ENCODE data around the gene TMEM174.

Gene TMEM174

DNA sequence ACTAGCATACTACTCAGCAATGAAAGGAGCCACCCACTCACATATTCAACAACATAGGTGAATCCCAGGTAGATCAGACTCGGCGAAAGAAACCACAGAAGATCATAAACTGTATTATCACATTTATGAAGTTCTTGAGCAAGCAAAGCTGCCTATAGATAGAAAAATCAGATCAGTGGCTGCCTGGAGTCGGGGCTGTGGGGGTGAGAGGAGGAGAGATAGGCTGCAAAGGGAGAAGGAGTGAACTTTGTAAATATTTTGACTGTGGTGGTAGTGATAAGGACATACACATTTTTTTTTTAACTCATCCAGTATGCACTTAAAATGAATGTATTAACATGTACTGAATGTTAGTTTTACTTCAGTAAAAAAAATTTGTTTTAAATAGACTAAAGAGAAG is 23.5 kb upstream of the TMEM174 start:
- H4K20me1 ChIP-seq (ENCODE audit: insufficient read depth, low read length): peaks cover 13% of the 10 kb centered on the region; the same call in 1 of the 2 replicates
- no peak overlapping the region for H3K27ac ChIP-seq (ENCODE audit: low read length)
- TF ChIP-seq, protein P1, sequence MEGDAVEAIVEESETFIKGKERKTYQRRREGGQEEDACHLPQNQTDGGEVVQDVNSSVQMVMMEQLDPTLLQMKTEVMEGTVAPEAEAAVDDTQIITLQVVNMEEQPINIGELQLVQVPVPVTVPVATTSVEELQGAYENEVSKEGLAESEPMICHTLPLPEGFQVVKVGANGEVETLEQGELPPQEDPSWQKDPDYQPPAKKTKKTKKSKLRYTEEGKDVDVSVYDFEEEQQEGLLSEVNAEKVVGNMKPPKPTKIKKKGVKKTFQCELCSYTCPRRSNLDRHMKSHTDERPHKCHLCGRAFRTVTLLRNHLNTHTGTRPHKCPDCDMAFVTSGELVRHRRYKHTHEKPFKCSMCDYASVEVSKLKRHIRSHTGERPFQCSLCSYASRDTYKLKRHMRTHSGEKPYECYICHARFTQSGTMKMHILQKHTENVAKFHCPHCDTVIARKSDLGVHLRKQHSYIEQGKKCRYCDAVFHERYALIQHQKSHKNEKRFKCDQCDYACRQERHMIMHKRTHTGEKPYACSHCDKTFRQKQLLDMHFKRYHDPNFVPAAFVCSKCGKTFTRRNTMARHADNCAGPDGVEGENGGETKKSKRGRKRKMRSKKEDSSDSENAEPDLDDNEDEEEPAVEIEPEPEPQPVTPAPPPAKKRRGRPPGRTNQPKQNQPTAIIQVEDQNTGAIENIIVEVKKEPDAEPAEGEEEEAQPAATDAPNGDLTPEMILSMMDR (IDR thresholded peaks at IDR 0.05; ENCODE audit: low read depth, low read length): no peak
- no peak for TF ChIP-seq EZH2phosphoT487 (IDR thresholded peaks at IDR 0.05; ENCODE audit: low read depth)
- H3K79me2 ChIP-seq (ENCODE audit: low read length): no peaks in the 10 kb centered on the region
- no peaks in the 10 kb centered on the region for H3K9me3 ChIP-seq (ENCODE audit: insufficient read depth, low read length)
- no peak overlapping the region for H3K4me3 ChIP-seq (ENCODE audit: low read length)
- no peak overlapping the region for H2AFZ ChIP-seq (ENCODE audit: low read depth, low read length)
- peaks cover 24% of the 10 kb centered on the region for H3K4me1 ChIP-seq (ENCODE audit: low read length)
- no peak overlapping the region for H3K4me2 ChIP-seq (ENCODE audit: low read length)
- no peaks in the 10 kb centered on the region for H3K36me3 ChIP-seq (replicated peaks; ENCODE audit: low read depth, low read length)
- no peak overlapping the region for H3K9ac ChIP-seq (ENCODE audit: low read length)
- H3K27me3 ChIP-seq (ENCODE audit: low read depth, low read length): peaks cover 84% of the 10 kb centered on the region

DNA sequence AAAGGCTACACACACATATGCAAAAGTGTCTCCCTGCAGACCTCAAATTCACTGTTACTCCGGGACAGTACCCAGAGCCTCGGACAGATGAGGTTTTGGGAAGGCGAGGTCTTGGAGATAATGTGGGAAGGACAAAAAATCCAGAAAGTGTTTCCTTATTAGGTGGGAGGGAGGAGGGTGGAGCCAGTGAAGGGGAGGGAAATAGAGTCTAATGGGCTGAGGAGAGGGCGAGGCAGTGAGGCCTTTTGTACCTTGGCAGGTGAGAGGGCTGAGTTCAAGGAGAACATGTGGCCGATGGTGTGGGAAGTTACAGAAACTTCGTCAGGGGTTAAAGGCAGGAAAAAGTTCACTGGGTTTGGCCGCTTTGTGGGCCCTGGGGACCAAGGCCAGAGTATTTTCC is 22.1 kb upstream of the TMEM174 start:
- no peak for TF ChIP-seq EZH2phosphoT487 (IDR thresholded peaks at IDR 0.05; ENCODE audit: low read depth)
- TF ChIP-seq, protein P1 (IDR thresholded peaks at IDR 0.05; ENCODE audit: low read depth, low read length): no peak
- Histone ChIP-seq H3K36me3 (replicated peaks; ENCODE audit: low read depth, low read length) (no peaks in the 10 kb centered on the region), H3K4me3 (ENCODE audit: low read length) (no peak overlapping the region), H3K27ac (ENCODE audit: low read length) (no peak overlapping the region), H3K4me1 (ENCODE audit: low read length) (peaks cover 25% of the 10 kb centered on the region), H3K9ac (ENCODE audit: low read length) (no peak overlapping the region), H3K9me3 (ENCODE audit: insufficient read depth, low read length) (no peaks in the 10 kb centered on the region), H3K27me3 (ENCODE audit: low read depth, low read length) (peaks cover 84% of the 10 kb centered on the region), H4K20me1 (ENCODE audit: insufficient read depth, low read length) (peaks cover 23% of the 10 kb centered on the region; the same call in 1 of the 2 replicates), H2AFZ (ENCODE audit: low read depth, low read length) (no peak overlapping the region), H3K79me2 (ENCODE audit: low read length) (no peaks in the 10 kb centered on the region), H3K4me2 (ENCODE audit: low read length) (no peak overlapping the region)

DNA sequence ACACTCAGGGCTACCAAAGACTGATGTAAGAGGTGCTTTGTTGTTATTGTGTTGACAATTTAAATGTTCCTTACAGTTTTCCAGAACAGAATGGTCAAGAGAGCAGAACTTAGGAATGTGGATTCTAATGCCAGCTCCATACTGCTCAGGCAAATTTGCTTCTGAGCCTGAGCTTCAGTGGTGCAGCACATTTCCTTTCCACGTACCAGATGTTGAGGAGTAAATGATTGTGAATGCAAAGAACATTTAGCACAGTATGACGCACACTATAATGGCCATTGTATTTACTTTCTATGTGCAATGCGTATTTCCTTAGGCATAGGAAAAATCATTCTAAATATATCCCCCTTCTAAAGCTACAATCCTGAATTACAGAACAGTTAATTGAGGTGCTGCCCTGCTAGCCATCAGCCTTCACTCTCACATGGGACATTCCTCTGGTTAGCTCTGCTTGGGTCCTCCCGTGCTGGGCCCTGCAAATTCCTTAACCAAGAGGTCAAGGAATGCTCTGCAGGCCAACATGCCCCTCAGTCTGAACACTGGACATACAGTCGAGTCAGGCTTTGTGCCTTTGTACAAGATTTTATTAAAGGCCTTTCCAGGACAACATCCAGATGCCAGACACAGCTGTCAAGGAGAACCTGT is 21.1 kb upstream of the TMEM174 start:
- Histone ChIP-seq H3K36me3 (replicated peaks; ENCODE audit: low read depth, low read length) (no peaks in the 10 kb centered on the region), H3K4me3 (ENCODE audit: low read length) (no peak overlapping the region), H2AFZ (ENCODE audit: low read depth, low read length) (no peak overlapping the region), H3K27me3 (ENCODE audit: low read depth, low read length) (peaks cover 84% of the 10 kb centered on the region), H4K20me1 (ENCODE audit: insufficient read depth, low read length) (peaks cover 30% of the 10 kb centered on the region; the same call in 1 of the 2 replicates), H3K9ac (ENCODE audit: low read length) (no peak overlapping the region), H3K4me2 (ENCODE audit: low read length) (no peak overlapping the region), H3K9me3 (ENCODE audit: insufficient read depth, low read length) (no peaks in the 10 kb centered on the region), H3K79me2 (ENCODE audit: low read length) (no peaks in the 10 kb centered on the region), H3K27ac (ENCODE audit: low read length) (no peak overlapping the region), H3K4me1 (ENCODE audit: low read length) (peaks cover 25% of the 10 kb centered on the region)
- TF ChIP-seq, protein P1 (IDR thresholded peaks at IDR 0.05; ENCODE audit: low read depth, low read length): no peak
- TF ChIP-seq EZH2phosphoT487 (IDR thresholded peaks at IDR 0.05; ENCODE audit: low read depth): no peak

DNA sequence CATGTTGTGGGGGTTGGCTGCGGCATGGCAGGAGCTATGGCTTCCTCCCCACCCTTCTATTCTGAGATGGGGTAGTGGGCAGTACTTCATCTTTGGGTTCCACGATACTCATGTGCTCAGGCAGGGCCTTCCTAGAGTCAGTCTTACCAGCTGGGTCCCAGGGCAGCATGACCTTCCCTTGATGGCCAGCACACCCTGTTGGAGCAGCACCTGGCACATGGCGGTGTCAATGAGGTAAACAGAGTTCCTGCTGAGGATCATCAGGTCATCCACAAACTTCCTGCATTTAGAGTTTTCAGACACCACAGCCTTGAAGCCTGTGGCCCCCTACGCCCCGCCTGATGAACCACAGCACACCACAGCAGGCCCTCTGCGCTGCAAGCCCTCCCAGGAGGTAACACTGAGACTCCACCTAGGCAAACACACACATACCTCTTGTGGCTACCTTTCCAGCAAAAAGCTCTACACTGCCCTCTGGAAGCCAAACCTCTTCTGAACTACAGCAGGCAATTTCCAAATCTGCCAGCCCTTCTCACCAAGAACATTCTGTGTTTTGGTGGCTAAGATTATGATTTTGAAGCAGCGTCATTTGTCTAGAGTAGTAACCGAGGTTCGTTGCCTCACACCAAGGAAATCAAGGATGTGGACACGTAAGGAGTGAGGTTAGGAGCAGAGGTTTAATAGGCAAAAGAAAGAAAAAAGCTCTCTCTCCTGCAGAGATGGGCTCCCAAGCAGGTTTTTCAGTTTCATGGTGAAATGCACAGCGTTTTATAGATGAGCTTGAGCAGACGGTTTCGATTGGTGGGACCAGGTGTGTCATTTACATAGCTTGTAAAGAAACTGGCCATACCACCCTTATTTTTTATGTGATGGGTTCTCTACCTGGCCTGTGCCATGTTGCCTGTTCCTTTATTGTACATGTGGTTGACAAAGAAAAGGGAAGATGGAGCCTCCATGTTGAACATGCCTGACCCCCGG is 20.3 kb upstream of the TMEM174 start:
- Histone ChIP-seq H2AFZ (ENCODE audit: low read depth, low read length) (no peak overlapping the region), H3K27me3 (ENCODE audit: low read depth, low read length) (peaks cover 85% of the 10 kb centered on the region), H4K20me1 (ENCODE audit: insufficient read depth, low read length) (peaks cover 36% of the 10 kb centered on the region; the same call in 1 of the 2 replicates), H3K27ac (ENCODE audit: low read length) (no peak overlapping the region), H3K4me1 (ENCODE audit: low read length) (peaks cover 26% of the 10 kb centered on the region), H3K9ac (ENCODE audit: low read length) (no peak overlapping the region), H3K36me3 (replicated peaks; ENCODE audit: low read depth, low read length) (no peaks in the 10 kb centered on the region), H3K4me2 (ENCODE audit: low read length) (peak overlapping the region; percentile 80), H3K9me3 (ENCODE audit: insufficient read depth, low read length) (no peaks in the 10 kb centered on the region), H3K4me3 (ENCODE audit: low read length) (peak overlapping the region; percentile 55), H3K79me2 (ENCODE audit: low read length) (no peaks in the 10 kb centered on the region)
- no peak for TF ChIP-seq EZH2phosphoT487 (IDR thresholded peaks at IDR 0.05; ENCODE audit: low read depth)
- TF ChIP-seq, protein P1 (IDR thresholded peaks at IDR 0.05; ENCODE audit: low read depth, low read length): peak; percentile 40
